ENCODE data around the gene BRSK2.

GRCh38 chr11:1367721-1368120 is 22.0 kb upstream of the BRSK2 start:
- TF ChIP-seq EP300 (IDR thresholded peaks at IDR 0.05) (no peak), CTCF (IDR thresholded peaks at IDR 0.05) (no peak), POLR2A (IDR thresholded peaks at IDR 0.05) (no peak), POLR2AphosphoS5 (IDR thresholded peaks at IDR 0.05) (no peak)
